Measurements from ENCODE around the gene DIABLO.

GRCh38 chr12:122235741-122236140 lies 9.9 kb upstream of the DIABLO start:
- TF ChIP-seq CTCF (IDR thresholded peaks at IDR 0.05 in 2 of 3, conservative IDR thresholded peaks at IDR 0.05 in 1 of 3; ENCODE audit: borderline replicate concordance in 1 of 3, insufficient read depth in 1 of 3, low read depth in 2 of 3, low read length in 2 of 3) (no peak), RAD21 (IDR thresholded peaks at IDR 0.05; ENCODE audit: low read depth) (no peak), POLR2A (IDR thresholded peaks at IDR 0.05; ENCODE audit: borderline replicate concordance, extremely low read depth, insufficient read depth, insufficient read length) (no peak), EZH2phosphoT487 (IDR thresholded peaks at IDR 0.05; ENCODE audit: borderline replicate concordance) (no peak), SP1 (IDR thresholded peaks at IDR 0.05; ENCODE audit: low read depth) (no peak), CEBPB (IDR thresholded peaks at IDR 0.05; ENCODE audit: low read depth) (no peak), JUND (IDR thresholded peaks at IDR 0.05) (no peak)
- TF ChIP-seq, protein P1, sequence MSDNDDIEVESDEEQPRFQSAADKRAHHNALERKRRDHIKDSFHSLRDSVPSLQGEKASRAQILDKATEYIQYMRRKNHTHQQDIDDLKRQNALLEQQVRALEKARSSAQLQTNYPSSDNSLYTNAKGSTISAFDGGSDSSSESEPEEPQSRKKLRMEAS (IDR thresholded peaks at IDR 0.05), result no peak

Measured in HCT116 (cell line).